ENCODE measurements around the gene UQCR11.

UQCR11 gene

DNA sequence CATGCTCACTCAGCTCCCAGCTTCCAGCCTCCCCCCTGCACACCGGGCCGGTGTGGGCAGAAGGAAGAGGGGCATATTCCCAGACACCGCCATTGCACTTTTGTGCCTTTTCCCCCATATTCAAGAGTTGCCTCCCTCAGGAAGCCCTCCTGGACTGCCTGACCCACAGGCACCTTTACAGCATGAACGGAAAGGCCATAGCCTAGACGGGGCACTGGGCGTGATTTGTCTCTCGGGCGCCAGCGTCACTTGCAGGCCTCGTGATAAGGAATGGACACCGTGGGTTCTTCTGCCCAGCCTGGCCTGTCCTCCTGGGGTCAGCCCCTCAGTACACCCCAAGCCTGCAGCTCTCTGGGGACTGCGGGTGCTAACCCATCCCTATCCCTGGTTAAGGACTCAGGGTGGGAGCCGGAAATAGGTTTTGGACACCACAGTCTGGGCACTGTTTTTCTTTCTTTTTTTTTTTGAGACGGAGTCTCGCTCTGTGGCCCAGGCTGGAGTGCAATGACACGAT, 933 bp upstream of the UQCR11 start:
- TF ChIP-seq, protein P1, sequence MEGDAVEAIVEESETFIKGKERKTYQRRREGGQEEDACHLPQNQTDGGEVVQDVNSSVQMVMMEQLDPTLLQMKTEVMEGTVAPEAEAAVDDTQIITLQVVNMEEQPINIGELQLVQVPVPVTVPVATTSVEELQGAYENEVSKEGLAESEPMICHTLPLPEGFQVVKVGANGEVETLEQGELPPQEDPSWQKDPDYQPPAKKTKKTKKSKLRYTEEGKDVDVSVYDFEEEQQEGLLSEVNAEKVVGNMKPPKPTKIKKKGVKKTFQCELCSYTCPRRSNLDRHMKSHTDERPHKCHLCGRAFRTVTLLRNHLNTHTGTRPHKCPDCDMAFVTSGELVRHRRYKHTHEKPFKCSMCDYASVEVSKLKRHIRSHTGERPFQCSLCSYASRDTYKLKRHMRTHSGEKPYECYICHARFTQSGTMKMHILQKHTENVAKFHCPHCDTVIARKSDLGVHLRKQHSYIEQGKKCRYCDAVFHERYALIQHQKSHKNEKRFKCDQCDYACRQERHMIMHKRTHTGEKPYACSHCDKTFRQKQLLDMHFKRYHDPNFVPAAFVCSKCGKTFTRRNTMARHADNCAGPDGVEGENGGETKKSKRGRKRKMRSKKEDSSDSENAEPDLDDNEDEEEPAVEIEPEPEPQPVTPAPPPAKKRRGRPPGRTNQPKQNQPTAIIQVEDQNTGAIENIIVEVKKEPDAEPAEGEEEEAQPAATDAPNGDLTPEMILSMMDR (conservative IDR thresholded peaks at IDR 0.05): 0 out of 2 replicates have a peak, but pooled peaks have one; percentile 19
- peak overlapping the region; percentile 89 for H3K27ac ChIP-seq

- no peak overlapping the region for H3K27ac ChIP-seq
- TF ChIP-seq, protein P1 (conservative IDR thresholded peaks at IDR 0.05): no peak
Observed at GRCh38 chr19:1602091-1602707, 3.1 kb downstream of the UQCR11 start.

DNA sequence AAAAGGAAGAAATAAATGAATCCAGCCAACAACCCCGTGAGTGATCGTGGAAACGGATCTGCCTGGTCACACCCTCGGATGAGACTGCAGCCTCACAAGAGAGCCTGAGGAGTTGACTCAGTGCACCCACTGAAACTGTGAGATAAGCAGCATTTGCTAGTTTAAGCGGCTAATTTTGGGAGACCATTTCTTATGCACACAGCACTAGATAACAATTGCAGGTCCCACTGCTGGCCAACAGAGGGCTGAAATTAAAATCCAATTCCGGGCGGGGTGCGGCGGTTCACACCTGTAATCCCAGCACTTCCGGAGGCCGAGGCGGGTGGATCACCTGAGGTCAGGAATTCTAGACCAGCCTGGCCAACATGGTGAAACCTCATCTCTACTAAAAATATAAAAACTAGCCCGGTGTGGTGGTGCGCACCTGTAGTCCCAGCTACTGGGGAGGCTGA, 3.6 kb downstream of the UQCR11 start:
- TF ChIP-seq, protein P1 (conservative IDR thresholded peaks at IDR 0.05): peak; percentile 27; the same call in 1 of the 2 replicates
- no peak overlapping the region for H3K27ac ChIP-seq

DNA sequence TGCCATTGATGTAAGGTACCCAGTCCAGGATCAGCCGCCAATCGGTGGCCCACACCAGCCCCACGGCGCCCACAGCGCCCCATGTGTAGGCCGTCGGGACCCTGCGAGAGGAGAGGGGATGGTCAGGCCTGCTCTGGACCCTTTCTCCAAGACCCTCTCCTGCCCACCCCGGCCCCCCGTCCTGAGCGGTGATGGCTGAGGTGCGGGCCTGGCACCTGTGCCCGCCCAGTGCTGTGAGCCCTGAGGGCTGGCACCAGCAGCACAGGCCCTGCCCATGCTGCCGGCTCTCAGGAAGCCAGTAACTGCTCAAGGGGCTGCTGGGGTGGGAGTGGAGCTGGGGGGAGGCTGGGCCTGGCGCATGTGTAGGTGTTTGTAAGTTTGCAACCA, 5.8 kb downstream of the UQCR11 start:
- no peak overlapping the region for H3K27ac ChIP-seq
- TF ChIP-seq, protein P1 (conservative IDR thresholded peaks at IDR 0.05): no peak

- no peak overlapping the region for H3K27ac ChIP-seq
- TF ChIP-seq, protein P1 (conservative IDR thresholded peaks at IDR 0.05): no peak
Observed at GRCh38 chr19:1598777-1599459, 6.3 kb downstream of the UQCR11 start.

DNA sequence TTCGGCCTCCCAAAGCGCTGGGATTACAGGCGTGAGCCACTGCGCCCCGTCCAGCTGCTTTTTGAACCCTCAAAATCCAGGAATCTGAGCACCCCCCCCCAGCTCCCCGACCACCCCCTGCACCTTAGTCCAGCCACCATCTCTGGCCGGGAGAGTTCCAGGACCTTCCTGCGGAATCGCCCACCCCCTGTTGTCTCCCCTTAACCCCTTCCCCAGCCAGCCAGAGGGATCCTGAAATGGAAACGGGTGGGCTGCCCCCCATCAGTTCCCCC, 11.8 kb downstream of the UQCR11 start:
- peak overlapping the region; percentile 99 for H3K27ac ChIP-seq
- TF ChIP-seq, protein P1 (conservative IDR thresholded peaks at IDR 0.05): no peak

- peak within 1 kb of the TSS; percentile 99 for H3K27ac ChIP-seq
- TF ChIP-seq, protein P1 (conservative IDR thresholded peaks at IDR 0.05): no peak
Observed at GRCh38 chr19:1592755-1593500, 12.3 kb downstream of the UQCR11 start, which contains the start of gene MBD3. Gene MBD3, minus strand, starts transcription at chr19:1592865. Its CDS starts 234 bp downstream, at chr19:1592631.

Measured in VCaP (cell line).